ENCODE measurements around the gene SEMA5B. TPM values are rescaled to one million over a fixed set of nuclear protein-coding genes. Genes with fewer than 3 reads are reported as not detected.

The SEMA5B gene
- total and polyA plus RNA-seq, 2 donors (not counting 3 experiments of a cell fraction or from before 2014, with no cell fraction given), result 0.07 TPM; not detected in 1

DNA sequence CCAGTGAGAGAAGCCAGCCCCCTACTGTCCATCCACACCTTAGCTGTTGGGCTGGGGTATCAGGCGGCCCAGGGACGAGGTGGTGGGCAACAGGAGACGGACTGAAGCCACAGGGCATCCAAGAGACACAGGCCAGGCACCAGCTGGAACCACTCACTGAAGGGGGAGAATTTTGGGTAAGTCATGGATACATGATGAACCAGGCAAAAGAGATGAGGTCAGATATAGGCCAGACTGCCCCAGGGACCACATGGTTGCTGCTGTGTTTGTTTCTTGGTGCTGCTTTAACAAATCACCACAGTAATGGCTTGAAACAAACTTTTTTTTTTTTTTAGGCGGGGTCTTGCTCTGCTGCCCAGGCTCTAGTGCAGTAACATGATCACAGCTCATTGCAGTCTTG lies 66.4 kb downstream of the SEMA5B start:
- H3K36me3 ChIP-seq (ENCODE audit: control insufficient read depth in 2 of 2, extremely low read depth in 1 of 2, insufficient read depth in 2 of 2, low read length in 2 of 2), result no peaks in the 10 kb centered on the region
- no peak overlapping the region for H3K4me2 ChIP-seq (ENCODE audit: insufficient read depth, low read length)
- H2AFZ ChIP-seq (ENCODE audit: low read depth, low read length), result no peak overlapping the region
- no peak overlapping the region for H3K27ac ChIP-seq (ENCODE audit: insufficient read depth, low read depth, low read length)
- no peak overlapping the region for H3K4me3 ChIP-seq (replicated peaks in 1 of 3; ENCODE audit: insufficient read depth in 1 of 3, low read depth in 1 of 3, low read length in 3 of 3)
- ChIA-PET CTCF (interaction anchor here (1.0 kb wide), 1 partner anchor 9 kb away, joined by 3 read pairs; no protein-coding TSS in a partner anchor), POLR2A (no interaction called here)
- BruUV-seq (replicated peaks), result no TSS peak
- dilution Hi-C loops (cut with MboI; ENCODE audit: extremely low pct_ligation_motif_present, low sequenced_read_pairs) (no loop called here), intact Hi-C loops (cut with micrococcal nuclease) (no loop called here)
- H3K9me1 ChIP-seq (replicated peaks; ENCODE audit: control insufficient read depth, extremely low read depth, insufficient read depth, low read length), result no peaks in the 10 kb centered on the region
- H3K27me3 ChIP-seq (ENCODE audit: control insufficient read depth in 2 of 2, insufficient read depth in 2 of 2, low read length in 2 of 2), result peaks cover 17 to 36% of the 10 kb centered on the region in 2 experiments
- H3K79me2 ChIP-seq (ENCODE audit: control insufficient read depth, insufficient read depth, low read length), result no peaks in the 10 kb centered on the region
- H4K20me1 ChIP-seq (replicated peaks; ENCODE audit: control insufficient read depth, extremely low read depth, insufficient read depth, low read length), result no peaks in the 10 kb centered on the region
- H3K9me3 ChIP-seq (replicated peaks; ENCODE audit: control insufficient read depth, insufficient read depth, low read length), result no peaks in the 10 kb centered on the region
- no peak overlapping the region for H3K9ac ChIP-seq (replicated peaks; ENCODE audit: extremely low read depth, insufficient read depth, low read length)
- no peak for FAIRE-seq
- TF ChIP-seq POLR2A (IDR thresholded peaks at IDR 0.05; ENCODE audit: low read depth, low read length) (no peak), JUN (IDR thresholded peaks at IDR 0.05; ENCODE audit: borderline replicate concordance, insufficient read depth, insufficient read length, low read depth) (no peak), GATA2 (IDR thresholded peaks at IDR 0.05; ENCODE audit: insufficient read depth, insufficient read length, low read depth, low read length) (no peak), MYC (IDR thresholded peaks at IDR 0.05; ENCODE audit: low read depth, low read length) (no peak), FOS (IDR thresholded peaks at IDR 0.05; ENCODE audit: borderline replicate concordance, insufficient read depth, low read length) (no peak), EZH2 (IDR thresholded peaks at IDR 0.05; ENCODE audit: borderline replicate concordance, low read depth, low read length, severe bottlenecking) (no peak), CTCF (IDR thresholded peaks at IDR 0.05; ENCODE audit: extremely low read depth in 1 of 2, insufficient read depth in 1 of 2, low read depth in 1 of 2, low read length in 2 of 2) (no peak), POLR2AphosphoS5 (IDR thresholded peaks at IDR 0.05; ENCODE audit: insufficient read depth, low read depth, low read length) (no peak), MAX (IDR thresholded peaks at IDR 0.05; ENCODE audit: insufficient read depth, insufficient read length) (no peak)
- DNase-seq (ENCODE audit: low read depth, low spot score), result no peak
- H3K4me1 ChIP-seq (ENCODE audit: control insufficient read depth, extremely low read depth, insufficient read depth, low read length), result no peaks in the 10 kb centered on the region

All from endothelial cell of umbilical vein (primary cell).